Measurements from ENCODE around the gene TMTC1. TPM values are rescaled to one million over a fixed set of nuclear protein-coding genes. Genes with fewer than 3 reads are reported as not detected.
A peak's percentile ranks its signal among the peaks of the same experiment; 100 is the strongest.

The TMTC1 gene
- total and polyA plus RNA-seq, 7 donors, result 15.8 to 45.8 (median 30.4) TPM

DNA sequence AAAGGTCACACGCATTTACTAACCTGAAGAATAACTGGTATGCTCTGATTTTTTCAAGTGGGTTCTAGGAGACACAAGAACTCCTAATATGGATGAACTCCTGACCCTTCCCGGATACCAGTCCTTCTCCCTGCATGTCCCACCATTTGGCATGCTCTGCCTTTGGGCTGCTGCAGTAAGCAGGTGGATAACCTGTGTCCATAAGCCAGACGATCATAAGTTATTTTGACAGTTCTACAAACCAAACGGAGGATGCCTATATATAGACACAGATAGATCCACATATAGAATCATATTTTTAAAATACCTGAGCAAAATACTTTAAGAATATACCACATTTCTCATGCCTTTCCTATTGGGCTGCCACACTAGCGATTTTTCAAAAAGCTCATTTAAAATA lies 49.4 kb downstream of the TMTC1 start:
- peak; percentile 23 to 73 (median 68) for ATAC-seq
- peaks cover 97% of the 10 kb centered on the region for H3K4me1 ChIP-seq

DNA sequence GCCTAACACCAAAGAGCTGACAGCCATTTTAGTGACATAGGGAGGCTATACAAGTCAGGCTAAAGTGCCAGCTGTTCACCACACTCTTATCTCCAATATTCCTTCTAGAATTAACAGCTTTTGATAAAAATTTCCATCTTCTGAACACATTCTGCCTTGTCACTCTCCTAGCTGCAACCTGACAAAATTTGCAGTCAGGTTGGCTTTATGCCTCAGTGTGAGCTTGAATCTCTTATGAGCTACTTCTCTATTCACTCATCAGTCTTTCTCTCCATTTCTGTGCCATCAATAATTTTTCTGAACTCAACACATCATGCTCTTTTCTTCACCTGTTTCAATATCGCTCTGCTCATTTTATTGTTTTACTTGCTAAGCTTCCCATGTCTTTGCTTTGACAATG lies 50.2 kb downstream of the TMTC1 start:
- DNase-seq (no peak), ATAC-seq (no peak)
- H3K4me1 ChIP-seq, result peaks cover 96% of the 10 kb centered on the region
- no peaks in the 10 kb centered on the region for H3K36me3 ChIP-seq (ENCODE audit: insufficient read depth in 1 of 2, low read depth in 1 of 2)
- TF ChIP-seq, protein P1, sequence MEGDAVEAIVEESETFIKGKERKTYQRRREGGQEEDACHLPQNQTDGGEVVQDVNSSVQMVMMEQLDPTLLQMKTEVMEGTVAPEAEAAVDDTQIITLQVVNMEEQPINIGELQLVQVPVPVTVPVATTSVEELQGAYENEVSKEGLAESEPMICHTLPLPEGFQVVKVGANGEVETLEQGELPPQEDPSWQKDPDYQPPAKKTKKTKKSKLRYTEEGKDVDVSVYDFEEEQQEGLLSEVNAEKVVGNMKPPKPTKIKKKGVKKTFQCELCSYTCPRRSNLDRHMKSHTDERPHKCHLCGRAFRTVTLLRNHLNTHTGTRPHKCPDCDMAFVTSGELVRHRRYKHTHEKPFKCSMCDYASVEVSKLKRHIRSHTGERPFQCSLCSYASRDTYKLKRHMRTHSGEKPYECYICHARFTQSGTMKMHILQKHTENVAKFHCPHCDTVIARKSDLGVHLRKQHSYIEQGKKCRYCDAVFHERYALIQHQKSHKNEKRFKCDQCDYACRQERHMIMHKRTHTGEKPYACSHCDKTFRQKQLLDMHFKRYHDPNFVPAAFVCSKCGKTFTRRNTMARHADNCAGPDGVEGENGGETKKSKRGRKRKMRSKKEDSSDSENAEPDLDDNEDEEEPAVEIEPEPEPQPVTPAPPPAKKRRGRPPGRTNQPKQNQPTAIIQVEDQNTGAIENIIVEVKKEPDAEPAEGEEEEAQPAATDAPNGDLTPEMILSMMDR (IDR thresholded peaks at IDR 0.05), result no peak
- H3K27ac ChIP-seq, result peak overlapping the region; percentile 77
- H3K27me3 ChIP-seq (ENCODE audit: insufficient read depth in 3 of 3, low read length in 2 of 3), result no peaks in the 10 kb centered on the region
- 57 to 85% (median 75%) methylated on average over 1 of the region's 1 CpG for WGBS, 3 donors
- intact Hi-C loops (cut with DNase I), result no loop called here
- no peaks in the 10 kb centered on the region for H3K9me3 ChIP-seq
- H3K4me3 ChIP-seq, result no peak overlapping the region

More for the DNA sequence above, 49.4 kb downstream of the TMTC1 start:
- H3K27me3 ChIP-seq (ENCODE audit: insufficient read depth in 3 of 3, low read length in 2 of 3), result no peaks in the 10 kb centered on the region
- H3K36me3 ChIP-seq (ENCODE audit: insufficient read depth in 1 of 2, low read depth in 1 of 2), result no peaks in the 10 kb centered on the region
- 37 to 46% (median 41%) methylated on average over 5 of the region's 5 CpGs for WGBS, 3 donors
- H3K27ac ChIP-seq, result peak overlapping the region; percentile 77
- TF ChIP-seq, protein P1 (IDR thresholded peaks at IDR 0.05), result no peak
- DNase-seq, result no peak
- H3K4me3 ChIP-seq, result peak overlapping the region; percentile 32
- intact Hi-C loops (cut with DNase I), result no loop called here
- H3K9me3 ChIP-seq, result no peaks in the 10 kb centered on the region

DNA sequence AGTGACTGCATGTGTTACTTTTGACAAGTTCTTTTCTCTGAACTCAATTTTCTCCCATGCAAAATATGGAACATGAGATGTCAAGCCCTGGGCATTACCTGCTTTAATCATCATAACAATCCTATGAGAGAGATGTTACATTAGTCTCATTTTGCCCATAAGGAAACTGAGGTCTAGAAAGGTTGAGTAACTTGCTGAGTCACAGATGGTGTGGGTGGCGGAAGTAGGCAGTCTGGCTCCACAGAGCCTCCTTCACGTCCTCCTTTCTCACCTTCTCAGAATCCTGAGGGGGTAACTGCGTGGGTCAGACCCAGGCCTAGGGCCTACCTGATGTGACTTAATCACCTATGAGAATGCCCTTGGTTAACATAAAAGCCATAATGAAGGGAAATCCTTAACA lies 50.7 kb downstream of the TMTC1 start:
- Histone ChIP-seq H3K9me3 (no peaks in the 10 kb centered on the region), H3K36me3 (ENCODE audit: insufficient read depth in 1 of 2, low read depth in 1 of 2) (no peaks in the 10 kb centered on the region), H3K4me1 (peaks cover 96% of the 10 kb centered on the region), H3K4me3 (no peak overlapping the region), H3K27me3 (ENCODE audit: insufficient read depth in 3 of 3, low read length in 2 of 3) (no peaks in the 10 kb centered on the region), H3K27ac (peak overlapping the region; percentile 77)
- ATAC-seq (no peak), DNase-seq (no peak)
- 74 to 95% (median 82%) methylated on average over 3 of the region's 3 CpGs for WGBS, 3 donors
- intact Hi-C loops (cut with DNase I), result no loop called here
- TF ChIP-seq, protein P1 (IDR thresholded peaks at IDR 0.05), result no peak

DNA sequence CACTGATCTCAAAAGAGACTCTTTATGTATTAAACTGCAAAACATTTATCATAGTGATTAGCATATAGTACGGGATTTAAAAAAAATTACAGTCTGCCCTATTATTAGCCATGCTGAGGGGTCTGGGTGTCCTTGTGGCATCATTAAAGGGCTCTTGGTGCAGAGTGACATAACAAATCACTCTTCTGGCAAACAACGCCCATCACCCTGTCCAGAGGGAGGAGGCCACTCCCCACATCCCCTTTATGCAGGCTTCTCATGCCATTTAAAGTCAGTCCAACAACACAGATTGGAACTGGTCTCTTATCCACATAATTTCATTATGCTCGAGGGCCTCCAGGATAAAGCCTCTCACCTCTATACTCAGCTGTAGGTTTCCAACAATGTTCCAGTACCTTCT lies 51.1 kb downstream of the TMTC1 start:
- Histone ChIP-seq H3K27me3 (ENCODE audit: insufficient read depth in 3 of 3, low read length in 2 of 3) (no peaks in the 10 kb centered on the region), H3K4me3 (no peak overlapping the region), H3K9me3 (no peaks in the 10 kb centered on the region), H3K27ac (peak overlapping the region; percentile 77), H3K4me1 (peaks cover 96% of the 10 kb centered on the region), H3K36me3 (ENCODE audit: insufficient read depth in 1 of 2, low read depth in 1 of 2) (no peaks in the 10 kb centered on the region)
- intact Hi-C loops (cut with DNase I), result no loop called here
- WGBS, 3 donors, result 53 to 79% (median 64%) methylated on average over 3 of the region's 3 CpGs
- TF ChIP-seq, protein P1 (IDR thresholded peaks at IDR 0.05), result no peak
- no peak for DNase-seq
- ATAC-seq, result no peak

DNA sequence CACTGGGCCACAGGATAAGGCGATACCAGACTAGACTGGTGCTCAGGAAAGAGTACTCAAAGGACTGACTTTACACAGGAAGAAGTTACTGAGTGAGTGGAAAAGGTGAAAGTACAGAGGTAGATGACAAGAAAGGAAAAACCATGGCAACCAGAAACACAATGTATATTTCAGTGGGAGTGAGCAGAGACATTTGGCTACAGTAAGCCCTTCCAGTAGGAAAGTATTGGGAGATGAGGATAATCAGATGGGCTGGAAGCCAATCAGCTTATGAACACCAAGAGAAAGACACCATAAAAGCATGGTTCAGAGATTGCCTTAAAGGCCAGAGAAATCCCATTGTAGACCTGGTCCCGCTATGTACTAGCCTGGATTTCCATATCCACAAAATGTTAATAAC lies 51.6 kb downstream of the TMTC1 start:
- Histone ChIP-seq H3K36me3 (ENCODE audit: insufficient read depth in 1 of 2, low read depth in 1 of 2) (no peaks in the 10 kb centered on the region), H3K27ac (peak overlapping the region; percentile 77), H3K27me3 (ENCODE audit: insufficient read depth in 3 of 3, low read length in 2 of 3) (no peaks in the 10 kb centered on the region), H3K4me3 (no peak overlapping the region), H3K9me3 (no peaks in the 10 kb centered on the region), H3K4me1 (peaks cover 95% of the 10 kb centered on the region)
- no peak for ATAC-seq
- WGBS, 3 donors, result 95 to 100% (median 97%) methylated on average over 2 of the region's 2 CpGs
- no peak for DNase-seq
- intact Hi-C loops (cut with DNase I), result no loop called here
- TF ChIP-seq, protein P1 (IDR thresholded peaks at IDR 0.05), result no peak

All from psoas muscle (tissue), 8 donors.